ENCODE measurements around the gene ACD. TPM values are rescaled to one million over a fixed set of nuclear protein-coding genes. Genes with fewer than 3 reads are reported as not detected.
A peak's percentile ranks its signal among the peaks of the same experiment; 100 is the strongest.

ACD gene
- total and polyA plus RNA-seq, 9 of the 15 experiments (the other 6 are each of a cell fraction or from before 2014, with no cell fraction given): 4.2 to 47.4 (median 19.2) TPM

- peak; percentile 19; the same call in 1 of the 2 replicates for TF ChIP-seq MGA (IDR thresholded peaks at IDR 0.05)
- no peak for TF ChIP-seq RHOXF2B (CRISPR knock-in tag; conservative IDR thresholded peaks at IDR 0.05)
- peak in 1 of 2 experiments; percentile 32; a peak in 1 of 4 replicates for TF ChIP-seq RCOR1 (IDR thresholded peaks at IDR 0.05; ENCODE audit: borderline replicate concordance in 1 of 2, low read depth in 2 of 2, low read length in 2 of 2)
- TF ChIP-seq NR2C1 (IDR thresholded peaks at IDR 0.05): 0 out of 2 replicates have a peak, but pooled peaks have one; percentile 19
- no peak for TF ChIP-seq NR2C1 (tag; IDR thresholded peaks at IDR 0.05)
- TF ChIP-seq SMAD4 (CRISPR knock-in tag; conservative IDR thresholded peaks at IDR 0.05): 0 out of 2 replicates have a peak, but pooled peaks have one; percentile 41
- peak; percentile 19 to 49; a peak in 2 of 4 replicates for TF ChIP-seq NRF1 (conservative IDR thresholded peaks at IDR 0.05 in 1 of 2, IDR thresholded peaks at IDR 0.05 in 1 of 2)
- TF ChIP-seq TFAP4 (CRISPR knock-in tag; IDR thresholded peaks at IDR 0.05; ENCODE audit: borderline replicate concordance): peak; percentile 69; the same call in 1 of the 2 replicates
- TF ChIP-seq ZNF384 (IDR thresholded peaks at IDR 0.05; ENCODE audit: low read depth, low read length): peak; percentile 27; the same call in 1 of the 2 replicates
- no peak for TF ChIP-seq FOXO4 (CRISPR knock-in tag; IDR thresholded peaks at IDR 0.05)
- TF ChIP-seq HCFC1 (IDR thresholded peaks at IDR 0.05; ENCODE audit: low read depth, low read length): peak; percentile 51; the same call in 1 of the 2 replicates
- no peak for TF ChIP-seq BRD9 (IDR thresholded peaks at IDR 0.05; ENCODE audit: low read depth, partially characterized antibody)
- peak; percentile 46; the same call in 1 of the 2 replicates for TF ChIP-seq MTA3 (IDR thresholded peaks at IDR 0.05; ENCODE audit: borderline replicate concordance)
- 0 out of 2 replicates have a peak, but pooled peaks have one; percentile 35 for TF ChIP-seq KLF16 (IDR thresholded peaks at IDR 0.05)
Observed at GRCh38 chr16:67667817-67668494, 7.9 kb upstream of the ACD start (continued).

Measured in K562 (cell line).